IPS DF 19.7 (cell line): ENCODE data around the gene METTL26.

ENCODE experiments used
- DNase-seq: peaks from one replicate; pipeline ENCODE4 v3.0.0-alpha.2; 2013; ENCODE audit warnings: low read depth, low spot score

The METTL26 gene

GRCh38 chr16:596736-597060, 39.4 kb downstream of the METTL26 start:
- no peak for DNase-seq

GRCh38 chr16:595942-596735, 40.0 kb downstream of the METTL26 start:
- no peak for DNase-seq

GRCh38 chr16:595094-595528, 41.0 kb downstream of the METTL26 start:
- no peak for DNase-seq

- DNase-seq, result no peak
These were observed 42.3 kb downstream of the METTL26 start for GRCh38 chr16:593807-594206.

GRCh38 chr16:593406-593805, 42.7 kb downstream of the METTL26 start:
- DNase-seq, result no peak

GRCh38 chr16:592518-593306, 43.4 kb downstream of the METTL26 start:
- no peak for DNase-seq

- no peak for DNase-seq
These were observed 44.1 kb downstream of the METTL26 start for GRCh38 chr16:591892-592517.

GRCh38 chr16:591231-591630, 44.9 kb downstream of the METTL26 start:
- no peak for DNase-seq

GRCh38 chr16:590815-591200, 45.3 kb downstream of the METTL26 start:
- DNase-seq, result no peak

- DNase-seq, result no peak
These were observed 45.8 kb downstream of the METTL26 start for GRCh38 chr16:590188-590814.

GRCh38 chr16:589658-590187, 46.4 kb downstream of the METTL26 start, which contains the start of gene RAB40C:
Gene RAB40C, plus strand, starts transcription at chr16:590066. Its CDS starts 226 bp downstream, at chr16:590292.
- no peak for DNase-seq

GRCh38 chr16:588889-589657, 47.0 kb downstream of the METTL26 start:
- no peak for DNase-seq

GRCh38 chr16:588639-588888, 47.5 kb downstream of the METTL26 start:
- DNase-seq, result no peak

GRCh38 chr16:586645-587590, 49.2 kb downstream of the METTL26 start:
- DNase-seq, result no peak

GRCh38 chr16:586047-586644, 50.0 kb downstream of the METTL26 start:
- no peak for DNase-seq

- DNase-seq, result no peak
These were observed 50.8 kb downstream of the METTL26 start for GRCh38 chr16:585351-585750.
